MV-4-11 (cell line): ENCODE measurements around the gene SRGAP2B.
"Not testable (repeated sequence)": the region's sequence is repeated elsewhere in the genome, so short reads cannot be mapped to it uniquely, and the experiment has no call there.

Source experiments
- DNase-seq: peaks from one replicate; lab custom pipeline; 2025; lab: John Stamatoyannopoulos, UW

Gene SRGAP2B

GRCh38 chr1:144995833-144996410, 99.2 kb downstream of the SRGAP2B start:
- DNase-seq = not testable (repeated sequence)

- DNase-seq = peak; percentile 40
These were observed 102.2 kb downstream of the SRGAP2B start for GRCh38 chr1:144992915-144993314.

GRCh38 chr1:144990611-144991010, 104.5 kb downstream of the SRGAP2B start:
- not testable (repeated sequence) for DNase-seq

GRCh38 chr1:144987131-144987530, 108.0 kb downstream of the SRGAP2B start:
- DNase-seq = not testable (repeated sequence)

- not testable (repeated sequence) for DNase-seq
These were observed 108.8 kb downstream of the SRGAP2B start for GRCh38 chr1:144986171-144986860.

- not testable (repeated sequence) for DNase-seq
These were observed 109.5 kb downstream of the SRGAP2B start for GRCh38 chr1:144985550-144986170.

- not testable (repeated sequence) for DNase-seq
These were observed 112.2 kb downstream of the SRGAP2B start for GRCh38 chr1:144982802-144983525.

- not testable (repeated sequence) for DNase-seq
These were observed 114.0 kb downstream of the SRGAP2B start for GRCh38 chr1:144981157-144981556.

- not testable (repeated sequence) for DNase-seq
These were observed 115.0 kb downstream of the SRGAP2B start for GRCh38 chr1:144979960-144980595.

GRCh38 chr1:144977856-144978255, 117.3 kb downstream of the SRGAP2B start:
- DNase-seq = not testable (repeated sequence)

GRCh38 chr1:144971936-144972335, 123.2 kb downstream of the SRGAP2B start:
- not testable (repeated sequence) for DNase-seq

GRCh38 chr1:144966488-144966887, 128.6 kb downstream of the SRGAP2B start:
- not testable (repeated sequence) for DNase-seq

- DNase-seq = not testable (repeated sequence)
These were observed 130.4 kb downstream of the SRGAP2B start for GRCh38 chr1:144964765-144965164.

GRCh38 chr1:144964186-144964585, 130.9 kb downstream of the SRGAP2B start:
- DNase-seq = not testable (repeated sequence)

GRCh38 chr1:144963571-144963970, 131.6 kb downstream of the SRGAP2B start:
- not testable (repeated sequence) for DNase-seq

- DNase-seq = not testable (repeated sequence)
These were observed 133.2 kb downstream of the SRGAP2B start for GRCh38 chr1:144961604-144962583.

GRCh38 chr1:144960929-144961488, 134.1 kb downstream of the SRGAP2B start:
- not testable (repeated sequence) for DNase-seq

- not testable (repeated sequence) for DNase-seq
These were observed 146.7 kb downstream of the SRGAP2B start for GRCh38 chr1:144948390-144948789.

GRCh38 chr1:144947495-144947894, 147.6 kb downstream of the SRGAP2B start:
- DNase-seq = not testable (repeated sequence)
